H7 (cell line): ENCODE results near the gene EFNA2. TPM values are rescaled to one million over a fixed set of nuclear protein-coding genes. Genes with fewer than 3 reads are reported as not detected.

Experiments used
- DNase-seq: peaks from one replicate; pipeline ENCODE4 v3.0.0; 2012
- H3K27me3 ChIP-seq: 2 replicates; pipeline ENCODE4 v1.6.0; 2011; ENCODE audit warnings: mild to moderate bottlenecking, low read length; ENCODE audit not compliant: control insufficient read depth, insufficient read depth
- H3K36me3 ChIP-seq: replicated peaks from 2 replicates; pipeline ENCODE4 v1.5.1; 2011; ENCODE audit warnings: low read length; ENCODE audit not compliant: control insufficient read depth, insufficient read depth
- H3K4me3 ChIP-seq: 2 replicates; pipeline ENCODE4 v1.5.1; 2011; ENCODE audit warnings: low read depth, mild to moderate bottlenecking, control low read depth, low read length, moderate library complexity; ENCODE audit not compliant: insufficient read depth
- total RNA-seq: library from RNA; depleted of rRNA; stranded (reverse); fragments of >200 nt; shearing (Covaris generic); gene quantifications from 2 replicates; pipeline ENCODE4 v1.2.3, GENCODE V29; 2014

The EFNA2 gene
- total RNA-seq, 1 experiment from 2014 or later: 20.2 TPM

DNA sequence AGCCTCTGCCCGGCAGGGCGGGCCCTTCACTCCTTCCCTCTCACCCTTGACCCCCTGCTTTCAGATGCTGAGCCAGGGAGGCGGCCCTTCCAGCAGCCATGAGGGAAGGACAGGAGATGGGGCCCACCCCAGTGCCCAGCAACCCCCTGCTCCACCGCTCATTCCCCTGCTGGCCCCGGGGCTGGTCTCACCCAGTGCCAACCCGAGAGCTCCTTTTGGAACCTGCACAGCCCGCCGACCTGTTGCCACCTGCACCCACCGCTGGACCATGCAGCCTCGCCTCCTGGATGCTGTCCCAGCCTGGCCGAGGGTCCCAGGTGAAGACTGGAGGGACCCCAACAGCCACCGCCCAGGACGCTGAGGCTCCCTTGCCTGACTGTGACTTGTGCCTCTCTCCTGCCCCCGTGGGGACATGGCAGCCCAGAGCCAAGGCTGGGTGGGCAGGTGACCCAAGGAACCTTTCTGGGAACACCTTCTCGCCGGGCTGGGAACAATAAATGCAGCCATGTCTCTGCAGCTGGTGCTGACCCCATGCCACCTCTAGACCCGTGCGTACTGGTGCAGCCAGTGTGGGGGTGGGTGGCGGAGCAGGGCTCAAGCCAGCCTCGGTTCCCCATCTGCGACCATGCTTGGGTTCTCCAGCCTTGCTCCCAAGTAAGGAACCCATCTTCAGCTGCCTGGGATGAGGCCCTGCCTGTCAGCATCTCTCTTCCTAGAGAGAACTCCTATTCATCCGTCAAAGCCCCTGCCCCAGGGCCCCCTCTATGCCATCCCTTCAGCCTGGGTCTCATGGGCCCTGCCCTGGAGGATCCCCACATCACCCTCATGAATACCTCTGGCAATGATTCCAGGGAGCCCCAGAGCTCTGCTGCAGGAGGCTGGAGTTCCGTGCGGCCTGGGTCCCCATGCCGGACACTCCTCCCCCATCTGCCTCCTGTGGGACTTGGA, 6.7 kb upstream of the EFNA2 start:
- DNase-seq: no peak
- H3K36me3 ChIP-seq: peaks cover 4% of the 10 kb centered on the region
- H3K4me3 ChIP-seq: no peak overlapping the region
- H3K27me3 ChIP-seq: no peaks in the 10 kb centered on the region

GRCh38 chr19:1279782-1280341, 5.8 kb upstream of the EFNA2 start:
- H3K27me3 ChIP-seq: peaks cover 5% of the 10 kb centered on the region; the same call in 1 of the 2 replicates
- peak; percentile 95 for DNase-seq
- 0 out of 2 replicates have a peak, but pooled peaks cover 1% of the 10 kb centered on the region for H3K36me3 ChIP-seq
- H3K4me3 ChIP-seq: no peak overlapping the region

GRCh38 chr19:1280636-1281568, 4.8 kb upstream of the EFNA2 start:
- DNase-seq: no peak
- 0 out of 2 replicates have a peak, but pooled peaks cover 1% of the 10 kb centered on the region for H3K36me3 ChIP-seq
- H3K27me3 ChIP-seq: peaks cover 9% of the 10 kb centered on the region
- H3K4me3 ChIP-seq: no peak overlapping the region

GRCh38 chr19:1281569-1282287, 3.9 kb upstream of the EFNA2 start:
- DNase-seq: no peak
- 0 out of 2 replicates have a peak, but pooled peaks cover 1% of the 10 kb centered on the region for H3K36me3 ChIP-seq
- H3K27me3 ChIP-seq: peaks cover 12% of the 10 kb centered on the region
- H3K4me3 ChIP-seq: no peak overlapping the region

GRCh38 chr19:1282588-1283206, 3.0 kb upstream of the EFNA2 start:
- H3K4me3 ChIP-seq: no peak overlapping the region
- no peak for DNase-seq
- peaks cover 13% of the 10 kb centered on the region for H3K27me3 ChIP-seq
- H3K36me3 ChIP-seq: 0 out of 2 replicates have a peak, but pooled peaks cover 1% of the 10 kb centered on the region

GRCh38 chr19:1283207-1283916, 2.3 kb upstream of the EFNA2 start:
- no peak for DNase-seq
- peaks cover 13% of the 10 kb centered on the region for H3K27me3 ChIP-seq
- H3K4me3 ChIP-seq: no peak overlapping the region
- H3K36me3 ChIP-seq: 0 out of 2 replicates have a peak, but pooled peaks cover 1% of the 10 kb centered on the region

GRCh38 chr19:1283917-1284292, 1.8 kb upstream of the EFNA2 start:
- no peak overlapping the region for H3K4me3 ChIP-seq
- H3K27me3 ChIP-seq: peaks cover 13% of the 10 kb centered on the region
- DNase-seq: no peak
- 0 out of 2 replicates have a peak, but pooled peaks cover 1% of the 10 kb centered on the region for H3K36me3 ChIP-seq

GRCh38 chr19:1284293-1284978, 1.2 kb upstream of the EFNA2 start:
- Histone ChIP-seq H3K4me3 (no peak overlapping the region), H3K36me3 (no peaks in the 10 kb centered on the region), H3K27me3 (peaks cover 13% of the 10 kb centered on the region)
- DNase-seq: no peak

GRCh38 chr19:1284979-1285736, 515 bp upstream of the EFNA2 start:
- peak; percentile 90 for DNase-seq
- Histone ChIP-seq H3K4me3 (peak overlapping the region; percentile 36), H3K36me3 (no peaks in the 10 kb centered on the region), H3K27me3 (peaks cover 13% of the 10 kb centered on the region)

GRCh38 chr19:1286487-1287353, 1.0 kb downstream of the EFNA2 start:
- no peaks in the 10 kb centered on the region for H3K36me3 ChIP-seq
- H3K4me3 ChIP-seq: peak overlapping the region; percentile 40
- peak; percentile 78 for DNase-seq
- H3K27me3 ChIP-seq: peaks cover 13% of the 10 kb centered on the region
